Thoracic aorta (tissue), 2 donors: ENCODE data around the gene USP7. TPM values are rescaled to one million over a fixed set of nuclear protein-coding genes. Genes with fewer than 3 reads are reported as not detected.
"Not testable (repeated sequence)": the region's sequence is repeated elsewhere in the genome, so short reads cannot be mapped to it uniquely, and the experiment has no call there.

Experiments
- ATAC-seq: fragments of 150-250 bp; one replicate; pipeline ENCODE4 v1.8.0; 2017; ENCODE audit warnings: low read depth; ENCODE audit not compliant: insufficient number of reproducible peaks, low FRiP score
- DNase-seq: peaks from one replicate; pipeline ENCODE4 v3.0.0-alpha.2; 2020; ENCODE audit warnings: low spot score
- H3K27ac ChIP-seq, 2 donors: fragments of 200-600 bp; sonication (generic); 1 replicate in 1 of 2; 2 replicates in 1 of 2; pipeline ENCODE4 v1.5.1; 2016; ENCODE audit warnings: mild to moderate bottlenecking in 2 of 2, moderate library complexity in 2 of 2
- H3K27me3 ChIP-seq: fragments of 200-600 bp; sonication (generic); replicated peaks from 2 replicates; pipeline ENCODE4 v1.6.0; 2016; ENCODE audit warnings: mild to moderate bottlenecking; ENCODE audit not compliant: insufficient read depth
- H3K36me3 ChIP-seq: fragments of 200-600 bp; sonication (generic); one replicate; pipeline ENCODE4 v1.5.1; 2016
- H3K4me1 ChIP-seq, 2 donors: fragments of 200-600 bp; sonication (generic); 1 replicate in 1 of 2; 2 replicates in 1 of 2; pipeline versions ENCODE4 v1.5.1 to v1.6.0; 2016; ENCODE audit warnings: low read depth in 2 of 2, mild to moderate bottlenecking in 1 of 2; ENCODE audit not compliant: control insufficient read depth in 1 of 2
- H3K4me3 ChIP-seq: fragments of 200-600 bp; sonication (generic); 2 replicates; pipeline ENCODE4 v1.5.1; 2016; ENCODE audit warnings: mild to moderate bottlenecking
- H3K9me3 ChIP-seq: fragments of 200-600 bp; sonication (generic); 2 replicates; pipeline ENCODE4 v1.5.1; 2016
- total RNA-seq, 2 donors: library from RNA; depleted of rRNA; stranded (reverse); fragments of >200 nt; gene quantifications; one replicate each; pipeline versions ENCODE4 v1.1.0 to v1.2.3, GENCODE V29; 2016
- TF ChIP-seq, protein P1 (sequence below): fragments of 200-600 bp; sonication (generic); IDR thresholded peaks from one replicate; pipeline ENCODE4 v1.5.1; 2019; ENCODE audit warnings: antibody characterized with exemption

The USP7 gene
- total RNA-seq, 2 donors from 2014 or later, result 61.2 to 93.8 TPM

DNA sequence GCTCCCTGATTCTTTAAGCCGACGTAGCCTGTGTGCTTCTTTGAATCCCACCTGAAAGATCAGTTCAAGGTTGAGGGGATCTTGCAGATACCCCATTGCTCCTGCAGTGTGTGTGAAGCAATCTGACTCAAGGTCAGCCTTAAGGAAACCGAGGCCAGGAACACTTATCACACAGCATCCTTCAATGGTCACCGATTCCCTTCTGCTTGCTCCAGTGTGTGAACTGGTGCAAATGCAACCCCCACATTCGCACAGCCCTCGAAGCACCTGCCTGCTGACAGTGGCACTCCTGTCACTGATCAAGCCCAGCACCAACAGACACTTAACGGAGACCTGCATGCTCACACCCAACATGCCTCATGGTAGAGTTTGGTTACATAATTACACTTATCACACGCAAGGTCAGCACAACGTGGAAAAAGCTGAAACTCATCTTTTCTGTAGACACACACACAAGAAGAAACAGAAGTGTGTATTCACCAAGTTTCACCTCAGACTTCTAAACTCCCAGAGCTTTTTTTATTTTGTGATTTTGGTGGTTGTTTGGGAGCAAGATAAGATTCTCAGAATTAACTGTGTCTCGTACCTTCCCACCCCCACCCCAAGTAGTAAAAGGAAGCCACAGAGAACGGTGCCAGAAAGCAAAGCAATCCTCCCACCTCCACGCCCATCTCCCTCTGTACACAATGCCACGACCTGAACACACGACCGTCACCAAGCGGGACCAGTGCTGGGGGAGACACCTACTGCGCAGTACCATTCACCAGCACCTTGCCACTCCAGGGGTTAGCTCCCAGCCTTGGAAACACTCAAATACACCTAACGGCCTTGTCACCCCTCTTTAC, 44.4 kb downstream of the USP7 start:
- Histone ChIP-seq H3K9me3 (no peaks in the 10 kb centered on the region), H3K36me3 (peaks cover 37% of the 10 kb centered on the region), H3K27ac (no peak overlapping the region), H3K4me1 (peaks cover 0 to 3% of the 10 kb centered on the region in 2 donors), H3K4me3 (no peak overlapping the region), H3K27me3 (no peaks in the 10 kb centered on the region)
- TF ChIP-seq, protein P1, sequence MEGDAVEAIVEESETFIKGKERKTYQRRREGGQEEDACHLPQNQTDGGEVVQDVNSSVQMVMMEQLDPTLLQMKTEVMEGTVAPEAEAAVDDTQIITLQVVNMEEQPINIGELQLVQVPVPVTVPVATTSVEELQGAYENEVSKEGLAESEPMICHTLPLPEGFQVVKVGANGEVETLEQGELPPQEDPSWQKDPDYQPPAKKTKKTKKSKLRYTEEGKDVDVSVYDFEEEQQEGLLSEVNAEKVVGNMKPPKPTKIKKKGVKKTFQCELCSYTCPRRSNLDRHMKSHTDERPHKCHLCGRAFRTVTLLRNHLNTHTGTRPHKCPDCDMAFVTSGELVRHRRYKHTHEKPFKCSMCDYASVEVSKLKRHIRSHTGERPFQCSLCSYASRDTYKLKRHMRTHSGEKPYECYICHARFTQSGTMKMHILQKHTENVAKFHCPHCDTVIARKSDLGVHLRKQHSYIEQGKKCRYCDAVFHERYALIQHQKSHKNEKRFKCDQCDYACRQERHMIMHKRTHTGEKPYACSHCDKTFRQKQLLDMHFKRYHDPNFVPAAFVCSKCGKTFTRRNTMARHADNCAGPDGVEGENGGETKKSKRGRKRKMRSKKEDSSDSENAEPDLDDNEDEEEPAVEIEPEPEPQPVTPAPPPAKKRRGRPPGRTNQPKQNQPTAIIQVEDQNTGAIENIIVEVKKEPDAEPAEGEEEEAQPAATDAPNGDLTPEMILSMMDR, result no peak
- ATAC-seq (no peak), DNase-seq (no peak)

GRCh38 chr16:8917336-8917735, 46.4 kb downstream of the USP7 start:
- H3K9me3 ChIP-seq, H3K4me3 ChIP-seq, ATAC-seq, H3K27me3 ChIP-seq, H3K4me1 ChIP-seq, H3K27ac ChIP-seq, DNase-seq: not testable (repeated sequence)
- H3K36me3 ChIP-seq, result peaks cover 34% of the 10 kb centered on the region

GRCh38 chr16:8916541-8917225, 47.0 kb downstream of the USP7 start:
- TF ChIP-seq, protein P1, result no peak
- peaks cover 38% of the 10 kb centered on the region for H3K36me3 ChIP-seq
- H3K9me3 ChIP-seq, result no peaks in the 10 kb centered on the region
- H3K27ac ChIP-seq, result no peak overlapping the region
- H3K27me3 ChIP-seq, result no peaks in the 10 kb centered on the region
- DNase-seq (no peak), ATAC-seq (no peak)
- H3K4me3 ChIP-seq, result no peak overlapping the region
- H3K4me1 ChIP-seq, result no peaks in the 10 kb centered on the region

DNA sequence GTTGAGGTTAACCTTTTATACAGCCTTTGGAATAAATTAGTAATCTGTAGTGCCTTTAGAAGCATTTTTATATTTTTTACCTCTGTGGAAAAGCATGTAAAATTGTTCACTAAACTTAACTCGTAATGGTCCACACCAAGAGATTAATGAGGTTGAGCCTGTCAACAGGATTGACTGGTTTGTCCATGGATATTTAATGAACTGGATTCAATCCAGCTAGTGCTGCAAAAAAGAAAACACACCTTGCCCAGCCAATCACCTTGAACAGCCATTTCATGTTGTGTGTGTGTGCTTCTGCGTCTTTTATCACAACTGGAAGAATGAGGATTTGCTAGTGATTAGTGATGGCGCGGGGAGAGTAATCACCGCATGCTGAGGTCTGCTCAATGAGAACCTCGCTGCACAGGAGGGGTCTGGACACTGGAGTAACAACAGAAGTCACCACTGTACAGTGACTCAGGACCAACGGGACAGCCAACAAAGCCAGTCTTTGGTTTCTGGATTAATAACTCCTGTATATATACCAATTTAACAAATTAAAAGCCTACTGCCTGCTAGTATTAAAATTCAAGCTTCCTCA, 47.9 kb downstream of the USP7 start:
- Histone ChIP-seq H3K27me3 (no peaks in the 10 kb centered on the region), H3K27ac (no peak overlapping the region), H3K36me3 (peaks cover 41% of the 10 kb centered on the region), H3K4me1 (no peaks in the 10 kb centered on the region), H3K4me3 (no peak overlapping the region), H3K9me3 (no peaks in the 10 kb centered on the region)
- TF ChIP-seq, protein P1, result no peak
- DNase-seq (no peak), ATAC-seq (no peak)

GRCh38 chr16:8914098-8914497, 49.6 kb downstream of the USP7 start:
- ATAC-seq, result no peak
- TF ChIP-seq, protein P1, result no peak
- H3K27ac ChIP-seq, result no peak overlapping the region
- H3K4me3 ChIP-seq, result no peak overlapping the region
- H3K4me1 ChIP-seq, result no peaks in the 10 kb centered on the region
- H3K36me3 ChIP-seq, result peaks cover 34% of the 10 kb centered on the region
- H3K9me3 ChIP-seq, result no peaks in the 10 kb centered on the region
- DNase-seq, result no peak
- H3K27me3 ChIP-seq, result no peaks in the 10 kb centered on the region
